Activated CD4-positive, alpha-beta T cell treated with anti-CD3 and anti-CD28 coated beads, Interleukin-2, amount 50 U/mL, for 16 hours (primary cell): ENCODE measurements around the gene CFAP74.

Experiments
- DNase-seq: peaks from one replicate; pipeline ENCODE4 v3.0.0-alpha.2; 2020

Gene CFAP74

GRCh38 chr1:2042830-2043773 lies 39.5 kb upstream of the CFAP74 start:
- no peak for DNase-seq

- DNase-seq: no peak
Observed at GRCh38 chr1:2041887-2042286, 38.3 kb upstream of the CFAP74 start.

GRCh38 chr1:2041305-2041704 lies 37.7 kb upstream of the CFAP74 start:
- no peak for DNase-seq

GRCh38 chr1:2039251-2039650 lies 35.7 kb upstream of the CFAP74 start:
- no peak for DNase-seq

- DNase-seq: no peak
Observed at GRCh38 chr1:2038229-2038628, 34.6 kb upstream of the CFAP74 start.

DNA sequence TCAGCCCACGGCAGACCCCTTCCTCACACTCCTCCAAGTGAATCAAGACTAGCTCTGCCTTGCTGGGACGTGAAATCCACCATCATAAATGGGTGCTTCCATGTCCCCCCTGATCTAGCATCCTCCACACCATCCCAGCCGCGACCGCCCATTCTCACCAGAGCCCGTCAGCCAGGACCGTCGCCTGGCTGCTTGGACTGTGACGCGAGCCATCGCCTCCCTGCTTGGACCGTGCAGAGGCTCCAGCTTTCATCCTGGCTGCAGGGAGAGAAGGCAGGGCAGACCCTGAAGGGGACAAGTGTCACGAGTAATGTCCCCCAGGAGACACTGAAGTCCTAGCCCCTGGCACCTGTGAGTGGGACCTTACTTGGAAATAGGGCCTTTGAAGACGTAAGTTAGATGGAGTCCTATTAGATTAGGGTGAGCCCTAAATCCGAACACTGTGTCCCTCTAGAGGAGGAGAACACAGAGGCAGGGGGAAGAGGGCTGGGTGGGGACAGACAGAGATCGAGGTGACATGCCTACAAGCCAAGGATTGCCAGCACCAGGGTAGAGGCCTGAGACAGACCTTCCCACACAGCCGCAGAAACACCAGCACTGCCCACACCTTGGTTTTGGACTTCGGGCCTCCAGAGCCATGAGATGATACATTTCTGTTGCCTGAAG lies 33.9 kb upstream of the CFAP74 start:
- DNase-seq: no peak

DNA sequence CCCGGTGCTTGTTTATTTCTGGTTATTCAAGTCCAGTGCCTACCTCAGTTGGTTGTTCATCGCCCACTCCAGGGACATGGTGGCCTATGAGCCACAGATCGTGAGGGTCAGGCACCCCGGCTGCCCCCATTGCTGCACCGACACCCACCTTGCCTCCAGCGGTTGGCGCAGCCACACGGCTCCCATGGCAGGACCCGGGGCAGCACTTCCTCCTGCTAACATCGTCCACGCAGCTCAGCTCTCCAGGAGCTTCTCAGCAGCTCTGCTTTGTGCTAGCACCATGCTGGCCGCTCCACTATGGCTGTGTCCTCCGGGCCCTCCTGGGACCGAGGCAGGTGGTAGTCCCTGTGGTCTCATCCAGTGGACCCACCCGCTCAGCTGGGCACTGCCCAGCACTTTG lies 32.7 kb upstream of the CFAP74 start:
- DNase-seq: no peak

GRCh38 chr1:2033165-2033564 lies 29.6 kb upstream of the CFAP74 start:
- DNase-seq: no peak

DNA sequence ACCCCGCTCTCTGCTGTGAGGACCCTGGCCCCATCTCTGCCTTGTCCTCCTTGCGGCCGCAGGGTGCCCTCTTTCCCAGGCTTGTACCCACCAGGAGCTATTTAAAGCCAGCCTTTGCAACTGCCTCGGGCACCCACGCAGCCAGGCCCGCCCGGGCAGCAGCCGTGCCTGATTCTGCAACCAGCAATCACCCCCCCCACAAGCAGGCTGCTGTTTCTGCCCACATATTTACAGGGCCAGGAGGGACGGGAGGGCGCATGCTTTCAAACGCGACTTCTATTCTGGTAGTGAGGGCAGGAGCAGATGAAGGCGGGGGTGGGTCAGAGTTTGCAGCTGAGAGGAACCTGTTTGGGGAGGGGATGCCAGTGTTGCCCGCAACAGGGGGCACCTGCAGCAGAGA lies 29.2 kb upstream of the CFAP74 start:
- no peak for DNase-seq

DNA sequence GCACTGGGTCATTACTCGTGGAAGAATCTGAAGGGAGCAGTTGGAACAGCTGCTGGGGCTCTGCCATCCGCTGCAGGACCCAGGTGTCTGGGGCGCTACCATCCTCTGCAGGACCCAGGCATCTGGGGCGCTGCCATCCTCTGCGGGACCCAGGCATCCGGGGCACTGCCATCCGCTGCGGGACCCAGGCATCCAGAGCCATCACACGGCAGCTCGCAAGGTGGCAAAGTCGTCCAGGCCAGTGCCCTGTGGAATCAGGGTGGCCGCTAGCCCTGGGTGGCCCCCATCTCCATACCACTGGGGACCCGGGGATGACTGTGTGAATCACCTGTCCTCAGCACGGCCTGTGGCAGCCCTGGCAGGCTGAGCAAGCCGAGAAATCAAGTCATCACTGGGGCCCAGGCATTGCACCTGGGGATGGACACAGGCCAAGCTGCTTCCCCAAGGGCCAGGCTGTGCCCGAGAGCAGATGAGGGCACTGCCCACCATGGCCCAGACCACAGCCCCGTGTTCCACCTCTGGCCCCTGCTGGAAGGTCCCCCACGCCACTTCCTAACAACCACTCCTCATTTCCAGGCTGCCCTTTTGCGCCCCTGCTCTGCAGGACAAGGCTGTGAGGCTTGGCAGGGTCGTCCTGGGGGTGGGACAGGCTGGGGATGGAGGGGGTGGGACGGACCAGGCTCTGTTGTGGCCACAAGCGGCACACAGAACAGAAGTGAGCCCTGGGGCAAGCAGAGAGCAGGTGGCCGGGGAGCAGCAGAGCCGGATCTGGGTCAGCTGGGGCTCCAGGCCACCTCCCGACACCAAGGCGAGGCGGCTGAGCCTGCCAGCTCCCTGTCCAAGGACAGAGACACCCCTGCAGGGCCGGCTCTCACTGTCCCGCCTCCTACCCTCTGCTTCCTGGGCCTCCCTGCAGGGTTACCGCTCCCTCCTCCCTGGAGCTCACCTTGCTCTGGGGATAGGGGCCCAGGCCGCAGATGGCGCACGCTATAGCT lies 28.3 kb upstream of the CFAP74 start:
- no peak for DNase-seq

DNA sequence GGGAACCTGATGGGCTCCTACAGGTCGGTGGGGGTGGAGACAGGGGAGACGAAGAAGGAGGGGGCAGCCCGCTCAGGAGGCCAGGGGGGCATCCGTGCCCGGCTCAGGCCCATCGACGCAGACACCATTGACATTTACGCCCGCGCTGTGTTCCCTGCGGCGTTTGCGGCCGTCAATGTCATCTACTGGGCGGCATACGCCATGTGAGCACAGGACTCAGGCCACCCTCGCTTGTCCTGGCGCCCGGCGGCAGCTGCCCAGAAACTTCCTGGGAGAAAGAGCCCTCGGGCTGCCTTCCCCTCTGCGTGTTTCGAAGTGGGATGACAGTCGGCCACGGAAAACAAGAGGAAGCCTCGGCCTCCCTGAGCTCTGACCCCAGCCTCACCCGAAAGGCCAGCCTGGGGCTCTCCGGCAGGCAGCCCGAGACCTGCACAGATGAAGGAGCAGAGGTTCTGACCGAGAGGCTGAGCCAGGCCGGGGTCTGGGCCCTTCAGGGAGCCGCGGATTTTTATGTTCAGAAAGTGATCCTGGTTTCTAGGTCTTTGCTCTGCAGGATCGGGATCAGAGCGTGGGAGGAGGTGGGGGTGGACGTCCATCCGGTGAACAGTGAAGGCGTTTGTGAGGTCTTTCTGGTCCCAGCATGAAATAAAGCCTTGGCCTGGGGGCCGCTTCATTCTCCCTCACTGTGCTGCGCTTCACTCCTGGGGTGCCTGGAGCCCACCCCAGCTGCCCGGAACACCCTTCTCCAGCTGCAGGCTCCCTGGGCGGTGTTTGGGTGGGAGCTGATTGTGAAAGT lies 26.7 kb upstream of the CFAP74 start:
- DNase-seq: no peak

DNA sequence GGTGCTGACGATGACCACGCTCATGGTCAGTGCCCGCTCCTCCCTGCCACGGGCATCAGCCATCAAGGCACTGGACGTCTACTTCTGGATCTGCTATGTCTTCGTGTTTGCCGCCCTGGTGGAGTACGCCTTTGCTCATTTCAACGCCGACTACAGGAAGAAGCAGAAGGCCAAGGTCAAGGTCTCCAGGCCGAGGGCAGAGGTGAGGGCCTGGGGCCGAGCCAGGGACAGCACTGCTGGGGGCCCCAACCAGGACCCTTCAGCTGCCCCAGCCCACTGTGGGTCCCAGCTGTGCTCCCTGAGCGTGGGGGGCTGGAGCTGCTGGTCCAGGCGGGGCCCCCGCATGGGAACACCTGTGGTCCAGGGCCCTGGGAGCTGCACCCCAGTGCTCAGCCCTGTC lies 26.0 kb upstream of the CFAP74 start:
- DNase-seq: no peak

DNA sequence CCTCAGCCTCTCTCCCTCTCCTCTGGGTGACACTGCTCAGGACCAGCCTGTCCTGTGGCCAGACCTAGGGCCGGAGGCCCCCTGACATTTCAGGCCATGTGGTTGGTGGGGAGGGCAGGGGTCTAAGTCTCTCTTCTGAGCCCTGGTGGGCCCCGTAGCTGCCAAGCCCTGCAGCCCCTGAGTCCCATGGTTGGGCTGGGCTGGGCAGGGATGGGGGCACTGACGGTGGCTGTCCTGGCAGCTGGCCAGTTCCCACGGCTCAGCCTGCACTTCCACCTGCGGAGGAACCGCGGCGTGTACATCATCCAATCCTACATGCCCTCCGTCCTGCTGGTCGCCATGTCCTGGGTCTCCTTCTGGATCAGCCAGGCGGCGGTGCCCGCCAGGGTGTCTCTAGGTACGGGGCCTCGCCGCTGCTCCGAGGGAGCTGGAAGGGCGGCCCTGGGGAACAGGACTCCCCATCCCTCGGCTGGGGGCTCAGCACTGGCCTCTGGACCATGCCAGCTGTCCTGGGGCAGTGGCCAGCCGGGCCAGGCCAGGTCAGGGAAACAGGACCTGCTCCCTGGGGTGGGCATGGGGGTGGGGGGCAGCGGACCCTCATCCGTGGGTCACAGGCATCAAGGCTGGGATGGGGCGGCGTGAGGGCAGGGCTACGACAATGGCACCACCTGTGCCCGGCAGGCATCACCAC lies 25.4 kb upstream of the CFAP74 start:
- DNase-seq: no peak

GRCh38 chr1:2027961-2028583 lies 24.5 kb upstream of the CFAP74 start:
- DNase-seq: no peak

DNA sequence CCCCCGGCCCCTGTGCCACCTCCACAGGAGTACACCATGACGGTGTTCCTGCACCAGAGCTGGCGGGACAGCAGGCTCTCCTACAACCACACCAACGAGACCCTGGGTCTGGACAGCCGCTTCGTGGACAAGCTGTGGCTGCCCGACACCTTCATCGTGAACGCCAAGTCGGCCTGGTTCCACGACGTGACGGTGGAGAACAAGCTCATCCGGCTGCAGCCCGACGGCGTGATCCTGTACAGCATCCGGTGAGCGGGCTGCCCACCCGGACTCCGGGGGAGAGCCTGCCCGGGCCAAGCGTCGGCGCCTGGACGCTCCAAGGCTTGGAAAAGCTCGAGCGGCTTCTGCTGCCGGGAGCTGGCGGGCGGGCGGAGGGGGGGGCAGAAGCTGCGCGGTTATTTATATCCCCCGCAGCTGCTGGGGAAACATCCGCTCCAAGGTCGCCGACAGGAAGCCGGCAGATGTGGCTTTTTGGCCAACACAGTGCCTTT lies 21.9 kb upstream of the CFAP74 start:
- DNase-seq: no peak

GRCh38 chr1:2024887-2025286 lies 21.3 kb upstream of the CFAP74 start:
- no peak for DNase-seq

DNA sequence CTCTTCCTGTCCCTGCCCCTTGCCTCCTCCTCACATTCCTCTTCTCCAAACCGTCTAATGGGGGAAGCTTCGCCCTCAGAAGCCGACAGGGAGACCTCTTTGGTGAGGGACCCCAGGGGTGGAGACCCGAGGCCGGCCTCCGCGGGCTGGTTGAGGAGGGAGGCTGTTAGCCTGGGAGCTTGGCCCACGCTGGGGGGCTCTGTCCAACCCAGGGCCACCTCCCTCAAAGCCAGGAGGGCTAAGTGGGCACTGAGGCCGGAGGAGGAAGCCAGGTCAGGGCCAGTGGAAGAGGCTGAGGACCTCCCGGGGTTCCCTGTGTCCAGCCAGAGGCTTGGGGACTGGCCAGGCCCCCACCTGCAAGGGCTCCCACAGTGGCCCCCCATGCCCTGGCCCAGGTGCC lies 20.9 kb upstream of the CFAP74 start:
- DNase-seq: no peak

GRCh38 chr1:2023187-2023586 lies 19.6 kb upstream of the CFAP74 start:
- DNase-seq: no peak

- no peak for DNase-seq
Observed at GRCh38 chr1:2022063-2022770, 18.6 kb upstream of the CFAP74 start.

- no peak for DNase-seq
Observed at GRCh38 chr1:2021550-2021949, 18.0 kb upstream of the CFAP74 start.
